Bone marrow (tissue), 2 donors: ENCODE results near the gene SARDH.

Experiments used
- DNase-seq, 2 donors: peaks; one replicate each; lab custom pipeline; 2025; lab: John Stamatoyannopoulos, UW

Gene SARDH, protein sequence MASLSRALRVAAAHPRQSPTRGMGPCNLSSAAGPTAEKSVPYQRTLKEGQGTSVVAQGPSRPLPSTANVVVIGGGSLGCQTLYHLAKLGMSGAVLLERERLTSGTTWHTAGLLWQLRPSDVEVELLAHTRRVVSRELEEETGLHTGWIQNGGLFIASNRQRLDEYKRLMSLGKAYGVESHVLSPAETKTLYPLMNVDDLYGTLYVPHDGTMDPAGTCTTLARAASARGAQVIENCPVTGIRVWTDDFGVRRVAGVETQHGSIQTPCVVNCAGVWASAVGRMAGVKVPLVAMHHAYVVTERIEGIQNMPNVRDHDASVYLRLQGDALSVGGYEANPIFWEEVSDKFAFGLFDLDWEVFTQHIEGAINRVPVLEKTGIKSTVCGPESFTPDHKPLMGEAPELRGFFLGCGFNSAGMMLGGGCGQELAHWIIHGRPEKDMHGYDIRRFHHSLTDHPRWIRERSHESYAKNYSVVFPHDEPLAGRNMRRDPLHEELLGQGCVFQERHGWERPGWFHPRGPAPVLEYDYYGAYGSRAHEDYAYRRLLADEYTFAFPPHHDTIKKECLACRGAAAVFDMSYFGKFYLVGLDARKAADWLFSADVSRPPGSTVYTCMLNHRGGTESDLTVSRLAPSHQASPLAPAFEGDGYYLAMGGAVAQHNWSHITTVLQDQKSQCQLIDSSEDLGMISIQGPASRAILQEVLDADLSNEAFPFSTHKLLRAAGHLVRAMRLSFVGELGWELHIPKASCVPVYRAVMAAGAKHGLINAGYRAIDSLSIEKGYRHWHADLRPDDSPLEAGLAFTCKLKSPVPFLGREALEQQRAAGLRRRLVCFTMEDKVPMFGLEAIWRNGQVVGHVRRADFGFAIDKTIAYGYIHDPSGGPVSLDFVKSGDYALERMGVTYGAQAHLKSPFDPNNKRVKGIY

DNA sequence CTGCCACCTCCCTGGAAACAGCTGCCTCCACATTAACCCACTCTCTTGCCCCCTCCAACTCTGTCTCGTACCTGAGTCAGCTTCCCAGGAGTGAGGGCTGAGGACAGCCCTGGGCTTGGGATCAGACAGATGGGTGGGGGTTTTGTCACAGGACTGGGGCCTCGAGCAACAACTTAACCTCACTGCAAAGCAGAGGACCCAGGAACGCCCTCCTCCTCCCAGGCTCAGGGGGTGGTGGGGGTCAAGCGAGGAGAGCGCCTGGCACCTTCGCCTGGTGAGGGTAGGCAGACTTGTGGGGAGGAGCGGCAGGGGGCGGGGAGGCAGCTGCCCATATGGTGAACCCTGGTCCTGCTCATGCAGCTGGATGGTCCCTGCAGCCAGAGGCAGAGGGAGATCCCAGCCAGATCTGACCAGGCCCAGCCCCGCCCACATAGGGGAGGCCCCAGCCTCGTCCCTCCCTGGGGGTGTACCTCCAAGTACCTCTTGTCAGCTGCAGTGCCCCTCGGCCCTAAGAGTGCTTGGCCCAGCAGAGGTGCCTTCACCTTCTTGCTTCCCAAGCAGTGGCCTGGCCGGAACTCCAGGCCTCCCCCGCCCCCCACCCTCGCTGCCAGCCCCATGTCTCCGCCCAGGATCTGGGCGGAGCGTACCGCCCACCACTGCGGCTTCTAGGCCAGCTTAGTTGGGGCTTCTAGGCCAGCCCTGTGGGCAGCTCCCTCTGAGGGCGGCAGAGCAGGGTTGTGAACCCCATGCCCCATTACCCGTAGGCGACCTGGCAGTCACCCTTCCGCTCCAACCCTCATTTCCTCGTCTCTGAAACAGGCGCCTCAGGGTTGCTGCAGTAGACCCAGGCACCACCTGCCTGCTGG, at the start of gene SARDH:
Gene SARDH (minus strand): TSS at position 579 of the 866 bp plus-strand sequence. CDS start 4,179 bp downstream, outside the sequence.
- DNase-seq: peak in 1 of 2 donors; percentile 13

DNA sequence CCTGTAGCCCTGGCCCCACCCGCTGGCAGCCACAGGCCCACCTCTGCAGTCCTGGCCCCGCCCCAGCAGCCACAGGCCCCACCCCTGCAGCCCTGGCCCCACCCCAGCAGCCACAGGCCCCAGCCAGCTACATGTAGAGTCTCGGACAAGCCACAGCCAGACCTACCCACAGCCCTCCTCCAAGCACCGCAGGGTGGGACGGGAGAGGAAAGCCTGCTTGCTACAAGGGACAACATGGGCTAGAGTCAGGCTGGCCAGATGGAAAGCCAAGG, 49.5 kb upstream of the SARDH start:
- DNase-seq: peak in 1 of 2 donors; percentile 18

DNA sequence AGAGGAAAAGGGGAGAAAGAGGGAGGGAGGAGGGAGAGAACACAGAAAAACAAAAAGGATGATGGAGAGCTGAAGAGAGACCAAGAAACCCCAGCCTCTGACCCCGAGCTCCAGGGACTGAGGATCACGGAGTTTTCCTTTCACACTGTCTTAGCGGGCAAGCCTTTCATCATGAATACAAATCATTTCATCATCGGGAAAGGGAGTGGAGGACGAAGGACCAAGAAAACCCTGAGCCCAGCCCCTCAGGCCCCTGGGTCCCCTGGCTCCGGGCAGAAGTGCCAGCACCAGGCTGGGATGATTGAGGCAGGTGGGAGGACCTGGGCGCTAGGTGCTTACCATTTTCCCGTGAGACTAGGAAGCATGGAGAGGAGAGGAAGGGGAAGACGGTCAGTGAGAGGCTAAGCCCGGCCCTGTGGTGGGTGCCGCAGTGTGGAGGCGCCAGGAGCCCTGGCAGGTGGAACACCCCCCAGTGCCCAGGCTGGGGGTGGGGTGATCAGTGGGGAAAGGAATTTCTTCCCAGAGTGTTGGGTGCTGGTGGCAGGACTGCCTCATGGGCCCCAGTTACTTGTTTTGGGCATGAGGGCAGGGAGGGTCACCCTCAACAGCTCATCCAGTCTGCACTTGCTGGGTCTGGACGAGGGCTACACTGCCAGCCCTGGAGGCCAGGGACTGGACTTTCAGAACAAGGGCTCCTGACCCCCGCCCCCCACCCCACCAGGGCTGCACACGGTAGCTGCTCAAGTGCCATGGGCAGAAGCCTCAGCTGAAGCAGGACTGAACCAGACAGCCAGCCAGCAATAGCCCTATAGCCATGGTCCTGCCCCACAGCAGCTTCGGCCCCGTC, 49.0 kb upstream of the SARDH start:
- no peak for DNase-seq

DNA sequence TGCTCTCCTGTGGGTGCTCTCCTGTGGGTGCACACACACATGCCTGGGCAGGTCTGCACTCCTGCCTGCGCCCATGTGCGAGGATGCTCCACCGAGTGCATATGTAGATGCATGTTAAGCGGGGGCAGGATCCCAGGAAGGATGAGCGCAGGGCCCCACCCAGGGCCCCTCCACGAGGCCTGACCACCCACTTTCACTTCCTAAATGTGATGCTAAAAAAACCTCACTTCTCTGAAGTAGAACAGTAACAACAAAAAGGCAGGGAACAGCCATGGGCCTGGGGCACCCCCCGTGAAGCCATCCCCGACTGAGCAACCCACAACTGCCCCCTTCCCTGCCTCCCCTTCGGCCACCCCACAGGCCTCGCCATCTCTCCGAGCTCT, 48.2 kb upstream of the SARDH start:
- DNase-seq: no peak

DNA sequence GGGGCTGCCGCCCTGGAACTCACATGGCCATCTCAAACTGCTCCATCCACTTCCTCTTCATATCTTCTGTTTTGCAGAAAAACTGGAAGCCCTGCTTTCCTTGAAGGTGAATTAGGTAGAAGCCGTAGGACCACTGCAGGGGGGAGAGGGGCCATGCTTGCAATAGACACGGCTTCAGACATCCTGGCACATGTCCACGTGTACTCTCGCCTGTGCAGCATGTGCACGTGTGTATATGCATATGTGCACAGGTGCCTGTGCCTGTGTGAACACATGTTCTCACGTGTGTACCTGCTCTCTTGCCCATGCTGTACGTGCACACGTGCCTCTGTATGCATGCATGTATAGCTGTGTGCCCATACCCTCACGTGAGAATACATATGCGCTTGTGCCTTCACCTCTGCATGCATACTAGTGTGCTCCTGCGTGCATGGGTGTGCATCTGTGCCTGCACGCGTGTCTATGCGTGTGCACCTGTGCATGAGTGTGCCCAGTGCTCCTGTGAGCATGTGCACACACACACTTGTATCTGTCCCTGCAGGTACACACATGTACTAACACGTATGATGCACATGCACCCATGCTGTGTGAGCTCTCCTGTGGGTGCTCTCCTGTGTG, 47.7 kb upstream of the SARDH start:
- no peak for DNase-seq

DNA sequence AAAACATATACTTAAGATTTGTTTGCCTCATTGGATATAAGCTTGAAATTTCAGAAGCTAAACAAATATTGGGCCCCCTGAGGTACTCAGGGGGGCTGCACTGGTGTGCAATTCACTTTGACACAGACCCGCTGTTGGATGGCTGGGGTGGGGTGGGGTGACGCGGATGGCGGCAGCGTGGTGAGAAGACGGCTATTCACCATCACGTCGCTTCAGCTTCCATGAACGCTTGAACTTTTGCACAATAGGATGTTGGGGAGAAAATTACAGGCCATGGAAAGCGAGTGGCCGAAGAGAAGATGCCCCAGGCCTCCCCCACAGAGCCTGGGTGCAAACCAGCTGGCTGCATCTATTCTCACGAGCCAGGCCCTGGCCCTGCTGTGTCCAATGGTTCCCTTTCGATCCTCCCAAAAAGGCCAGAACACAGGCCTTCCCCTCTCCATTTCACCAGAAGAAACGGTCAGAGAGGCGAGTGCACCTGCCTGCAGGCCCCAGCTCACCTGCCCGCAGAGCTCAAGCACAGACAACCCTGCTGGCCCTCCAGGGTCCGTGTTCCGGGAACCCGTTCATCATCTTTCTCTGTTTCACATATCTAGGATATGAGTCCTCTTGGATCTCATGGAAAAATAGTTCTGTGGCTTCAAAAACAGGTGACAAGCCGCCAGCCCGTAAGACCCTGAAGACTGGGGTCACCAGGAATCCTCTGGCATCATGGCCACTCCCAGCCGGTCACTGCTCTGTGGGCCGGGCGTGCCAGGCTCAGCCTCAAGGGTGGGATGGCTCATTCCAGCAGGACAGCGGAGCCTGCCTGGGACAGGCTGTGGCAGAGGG, 46.8 kb upstream of the SARDH start:
- DNase-seq: no peak

DNA sequence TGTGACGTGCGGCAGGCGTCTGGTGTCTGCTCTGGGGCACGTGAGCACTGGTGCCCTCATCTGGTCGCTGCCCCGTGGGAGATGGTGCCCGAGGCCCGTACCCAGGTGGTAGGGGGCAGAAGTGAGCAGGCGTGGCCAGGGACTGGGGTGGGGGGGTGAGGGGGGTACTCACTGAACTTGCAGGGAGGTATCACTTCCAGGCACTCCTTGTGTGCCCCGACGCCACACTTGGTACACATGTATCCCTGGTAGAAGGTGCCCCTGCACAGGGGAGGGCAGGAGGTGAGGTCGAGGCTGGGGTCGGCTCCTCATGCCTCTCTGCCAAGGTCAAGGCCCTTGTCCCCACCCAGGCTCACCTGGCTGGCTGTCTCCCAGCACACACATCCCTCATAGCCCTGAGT, 45.2 kb upstream of the SARDH start:
- no peak for DNase-seq

DNA sequence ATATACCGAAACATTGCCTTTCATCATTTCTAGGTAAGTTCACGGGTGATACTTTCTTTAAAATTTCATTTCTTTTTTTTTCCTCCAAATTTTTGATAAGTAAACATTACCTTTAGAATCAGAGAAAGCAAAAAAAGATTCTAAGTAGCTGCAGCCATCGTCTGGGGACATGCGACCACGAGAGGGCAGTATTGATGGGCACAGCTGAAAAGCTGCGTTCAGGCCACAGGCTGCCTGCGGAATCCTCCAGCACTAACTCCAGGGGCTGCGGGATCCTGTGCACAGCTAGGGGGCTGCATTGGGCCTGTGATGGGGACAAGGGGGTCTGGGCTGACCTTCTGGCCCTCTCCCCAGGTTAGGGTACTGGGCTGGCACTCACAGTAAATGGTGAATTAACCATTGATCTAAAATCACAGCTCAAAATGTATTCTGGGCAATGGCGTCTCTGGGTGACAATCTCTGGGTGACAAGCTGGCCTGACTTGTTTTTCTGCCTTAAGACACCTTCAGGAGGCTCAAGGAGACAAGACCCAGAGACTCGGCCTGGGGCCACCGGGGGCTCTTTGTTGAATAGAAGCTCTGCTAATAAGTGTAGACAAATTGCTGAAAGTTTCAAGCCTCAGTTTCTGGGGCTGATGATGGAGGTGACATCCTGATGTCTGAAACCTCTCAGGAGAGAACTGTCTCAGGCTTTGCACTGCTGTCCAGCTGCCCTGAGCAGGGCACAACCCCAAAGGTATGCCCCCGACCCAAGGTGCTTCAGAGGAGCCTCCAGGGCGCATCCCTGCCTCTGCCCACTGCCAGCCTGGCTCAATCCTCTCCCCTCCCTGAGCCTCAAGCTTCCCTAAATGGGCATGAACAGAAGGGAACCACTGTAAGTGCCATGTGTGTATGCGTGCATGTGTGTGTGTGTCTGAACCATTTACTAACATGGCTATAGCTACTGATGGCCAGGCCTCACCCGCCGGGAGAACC, 44.3 kb upstream of the SARDH start:
- DNase-seq: peak; percentile 6 to 37

DNA sequence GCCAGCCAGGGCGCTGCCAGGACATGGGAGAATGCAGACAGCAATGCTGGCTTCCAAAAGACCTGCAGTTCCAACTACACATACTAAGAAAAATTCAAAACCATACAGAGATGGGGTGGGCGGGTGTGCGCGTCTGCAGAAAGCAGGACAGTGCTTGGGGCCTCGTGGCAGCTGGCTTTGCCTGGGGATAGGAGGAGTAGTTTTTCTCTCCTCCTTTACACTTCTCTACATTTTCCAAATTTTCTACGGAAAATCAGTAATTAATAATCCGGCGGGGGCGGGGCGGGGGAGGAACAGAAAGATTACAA, 43.6 kb upstream of the SARDH start:
- DNase-seq: no peak

DNA sequence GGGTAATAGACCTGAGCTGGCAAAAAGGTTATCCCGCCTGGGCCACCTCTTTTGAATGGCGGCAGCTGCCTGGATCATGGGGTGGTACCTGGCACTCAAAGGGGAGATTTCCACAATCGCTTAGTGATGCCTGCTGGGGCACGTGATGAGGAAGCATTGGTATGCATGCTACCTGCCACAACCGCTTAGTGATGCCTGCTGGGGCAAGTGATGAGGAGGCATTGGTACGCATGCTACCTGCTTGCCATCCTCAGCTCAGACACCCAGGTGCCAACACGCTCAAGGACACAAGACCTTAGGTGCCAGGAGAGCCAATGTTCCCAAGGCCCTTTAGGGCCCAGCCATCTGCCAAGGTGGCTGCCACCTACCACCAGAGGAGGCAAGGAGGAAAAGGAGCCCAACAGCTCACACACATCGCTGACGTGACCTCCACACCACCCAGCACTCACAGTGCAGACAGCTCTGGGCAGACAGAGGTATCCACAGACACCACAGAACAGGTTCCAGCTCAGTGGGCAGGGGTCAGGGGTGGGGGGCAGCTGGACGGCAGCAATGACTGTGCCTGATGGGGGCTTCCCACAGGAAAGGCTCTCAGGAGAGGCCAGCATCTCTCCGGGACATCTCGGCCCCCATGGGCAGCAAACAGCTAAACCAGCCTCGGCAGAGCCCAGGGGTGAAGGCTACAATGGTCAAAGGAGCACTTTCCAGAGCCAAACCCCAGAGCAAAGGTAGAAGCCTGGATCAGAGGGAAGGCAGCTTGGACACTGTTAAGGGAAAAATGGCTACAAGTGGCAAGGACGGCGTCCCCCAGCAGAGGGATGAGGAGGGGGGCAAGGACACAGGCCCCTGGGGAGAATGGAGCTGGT, 43.0 kb upstream of the SARDH start:
- DNase-seq: no peak

DNA sequence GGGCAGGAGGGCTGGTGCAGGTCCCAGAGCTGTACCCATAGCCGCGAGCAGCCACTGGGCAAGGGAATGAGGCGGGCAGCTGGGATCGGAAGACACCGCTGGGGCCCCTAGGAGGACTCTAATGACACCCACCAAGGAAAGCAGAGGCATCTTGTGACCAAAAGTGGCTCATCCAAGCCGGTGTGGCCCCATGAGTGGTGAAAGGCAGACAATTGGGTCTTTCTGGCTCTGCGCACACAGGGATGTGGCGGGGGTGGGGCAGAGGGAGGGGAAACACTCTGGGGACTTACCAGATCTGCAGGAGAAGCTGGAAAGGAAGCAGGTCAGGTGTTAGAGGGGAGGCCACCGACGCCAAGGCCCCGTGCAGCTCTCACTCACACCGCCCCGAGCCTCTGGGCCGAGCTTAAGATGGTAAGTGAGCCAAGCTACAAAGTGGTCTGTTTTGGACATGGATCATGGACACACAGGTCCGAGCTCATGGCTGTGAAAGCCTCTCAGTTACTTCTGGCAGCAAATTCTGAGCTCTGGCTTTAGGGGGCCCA, 42.3 kb upstream of the SARDH start:
- DNase-seq: no peak

DNA sequence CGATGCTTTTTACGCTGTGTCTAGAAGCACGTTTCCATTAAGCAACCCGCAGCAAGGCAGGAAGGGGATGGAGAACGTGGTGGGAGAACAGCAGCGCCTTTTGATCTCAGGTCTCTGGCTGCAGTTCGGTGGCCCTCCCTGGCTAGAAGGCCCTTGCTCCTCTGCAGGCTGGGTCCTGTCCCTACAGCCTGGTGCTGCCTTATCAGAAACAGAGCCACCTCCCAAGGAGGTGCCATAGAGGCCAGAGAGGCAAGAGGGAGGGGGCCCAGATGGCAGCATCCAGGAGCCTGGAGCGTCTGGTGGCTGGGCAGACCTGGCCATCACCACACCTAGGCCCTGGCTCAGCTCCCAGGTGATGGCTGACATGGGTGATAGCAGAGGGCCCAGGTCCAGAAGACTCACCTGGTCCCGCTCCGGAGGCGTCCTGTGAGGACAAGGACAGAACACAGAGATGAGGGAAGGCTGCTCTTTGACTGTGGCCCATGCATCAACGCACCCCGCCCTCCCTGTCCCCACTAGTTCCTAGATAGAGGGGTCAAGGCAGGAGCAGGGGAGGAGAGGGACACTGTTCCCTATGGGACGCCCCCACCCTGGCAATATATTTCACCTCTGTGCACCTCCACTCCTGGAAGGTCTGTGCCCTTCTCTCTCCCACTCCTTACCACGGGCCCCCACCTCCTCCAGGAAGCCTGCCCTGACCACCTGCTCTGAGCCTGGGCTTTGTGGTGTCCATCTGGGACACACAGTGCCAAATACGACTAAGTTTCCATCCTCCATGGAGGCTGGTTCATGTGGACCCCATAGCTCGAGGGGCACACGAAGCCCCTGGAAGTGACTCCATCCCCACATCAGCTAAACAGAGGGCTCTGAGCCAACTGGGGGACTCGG, 41.6 kb upstream of the SARDH start:
- no peak for DNase-seq

DNA sequence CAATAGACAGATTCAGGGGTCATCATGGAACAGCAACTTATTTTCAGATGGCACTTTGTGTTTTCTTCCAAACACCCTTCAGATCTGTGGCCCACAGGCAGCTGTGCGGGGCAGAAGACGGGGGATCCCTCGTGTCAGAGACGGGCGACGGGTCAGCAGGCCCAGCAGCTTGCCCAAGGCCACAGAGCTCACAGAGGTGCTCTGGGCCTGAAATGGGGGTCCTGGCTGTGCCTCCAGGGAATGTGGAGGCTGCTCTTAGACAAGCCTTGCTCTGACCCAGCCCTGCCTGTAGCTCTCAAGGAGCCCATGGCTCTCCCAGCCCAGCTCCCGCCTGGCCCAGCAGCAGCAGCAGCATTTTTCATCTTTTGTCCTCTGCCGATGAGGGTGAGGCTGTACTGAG, 40.9 kb upstream of the SARDH start:
- no peak for DNase-seq

DNA sequence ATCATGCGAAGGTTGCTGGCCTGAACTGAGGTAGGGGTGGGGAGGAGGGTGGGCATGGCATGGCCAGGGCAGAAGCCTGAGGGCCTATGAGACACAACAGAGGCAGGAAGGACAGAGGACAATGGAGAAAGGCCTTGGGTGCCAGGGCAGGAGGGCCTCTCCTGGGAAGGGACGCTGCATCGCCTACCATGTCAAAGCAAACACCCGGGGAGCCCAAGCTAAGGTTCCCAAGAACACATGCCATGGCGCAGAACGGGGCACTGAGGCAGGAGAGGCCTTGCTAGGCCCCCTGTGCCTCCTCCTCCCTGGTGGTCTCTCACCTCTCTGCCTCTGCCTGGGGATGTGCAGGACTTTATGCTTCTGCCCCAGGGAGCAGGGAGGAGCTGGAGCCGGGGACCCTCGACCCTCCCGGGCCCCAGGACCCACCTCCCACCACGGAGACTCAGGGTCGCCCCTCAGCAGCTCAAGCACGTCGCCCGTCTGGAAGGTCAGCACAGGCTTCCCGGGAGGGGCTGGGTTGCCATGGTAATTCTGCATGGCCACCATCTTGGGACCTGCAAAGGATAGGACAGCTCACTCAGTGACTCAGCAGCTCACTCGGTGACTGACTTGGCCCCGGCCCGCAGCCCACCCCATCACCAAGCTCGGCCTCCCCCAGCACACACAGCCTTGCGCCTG, 40.3 kb upstream of the SARDH start:
- no peak for DNase-seq

DNA sequence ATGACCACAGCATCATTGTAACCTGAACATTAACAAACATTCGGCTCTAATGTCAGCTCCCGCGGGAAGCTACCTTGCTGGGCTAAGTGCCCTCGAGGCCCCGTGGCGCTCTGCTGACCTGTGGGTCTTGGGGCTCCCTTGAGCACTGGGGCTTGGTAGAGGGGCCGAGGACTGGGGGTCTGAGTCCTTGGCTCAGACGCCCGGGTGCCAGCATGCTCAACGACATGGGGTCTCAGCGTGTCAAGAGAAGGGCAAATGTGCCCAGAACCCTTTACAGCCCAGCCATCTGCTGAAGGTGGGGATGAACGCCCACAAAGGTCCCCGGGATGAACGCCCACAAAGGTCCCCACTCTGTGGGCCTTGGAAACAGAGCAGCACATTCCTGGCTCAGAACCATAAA, 39.7 kb upstream of the SARDH start:
- DNase-seq: no peak
